22Rv1 (cell line): ENCODE results near the gene EXOSC10.

ENCODE experiments used
- ZFX ChIP-seq: fragments of 450-650 bp; IDR thresholded peaks from 2 replicates; pipeline ENCODE4 v1.6.1; 2017; ENCODE audit warnings: antibody characterized with exemption, borderline replicate concordance
- TF ChIP-seq, protein P1 (sequence below): fragments of 450-650 bp; IDR thresholded peaks from 2 replicates; pipeline ENCODE4 v1.5.1; 2017; ENCODE audit warnings: mild to moderate bottlenecking

DNA sequence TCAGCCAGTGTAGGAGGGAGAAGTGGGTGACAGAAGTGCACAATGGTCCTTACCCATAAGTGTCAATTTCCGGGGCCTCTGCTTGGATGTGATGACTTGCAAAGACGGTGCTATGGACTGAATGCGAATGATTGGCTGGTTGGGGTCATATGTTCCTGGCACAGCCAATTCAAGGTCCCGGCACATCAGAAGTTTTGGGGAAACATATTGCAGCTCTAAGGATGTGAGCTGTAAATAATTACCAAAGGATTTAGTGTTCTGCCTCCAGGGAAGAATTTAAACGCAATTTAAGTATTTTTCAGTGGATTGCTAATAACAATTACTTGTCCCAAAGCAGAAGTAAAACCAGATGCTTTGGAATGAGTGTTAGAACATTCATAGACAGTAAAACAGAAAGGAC is 26.9 kb upstream of the EXOSC10 start:
- no peak for TF ChIP-seq ZFX
- TF ChIP-seq, protein P1, sequence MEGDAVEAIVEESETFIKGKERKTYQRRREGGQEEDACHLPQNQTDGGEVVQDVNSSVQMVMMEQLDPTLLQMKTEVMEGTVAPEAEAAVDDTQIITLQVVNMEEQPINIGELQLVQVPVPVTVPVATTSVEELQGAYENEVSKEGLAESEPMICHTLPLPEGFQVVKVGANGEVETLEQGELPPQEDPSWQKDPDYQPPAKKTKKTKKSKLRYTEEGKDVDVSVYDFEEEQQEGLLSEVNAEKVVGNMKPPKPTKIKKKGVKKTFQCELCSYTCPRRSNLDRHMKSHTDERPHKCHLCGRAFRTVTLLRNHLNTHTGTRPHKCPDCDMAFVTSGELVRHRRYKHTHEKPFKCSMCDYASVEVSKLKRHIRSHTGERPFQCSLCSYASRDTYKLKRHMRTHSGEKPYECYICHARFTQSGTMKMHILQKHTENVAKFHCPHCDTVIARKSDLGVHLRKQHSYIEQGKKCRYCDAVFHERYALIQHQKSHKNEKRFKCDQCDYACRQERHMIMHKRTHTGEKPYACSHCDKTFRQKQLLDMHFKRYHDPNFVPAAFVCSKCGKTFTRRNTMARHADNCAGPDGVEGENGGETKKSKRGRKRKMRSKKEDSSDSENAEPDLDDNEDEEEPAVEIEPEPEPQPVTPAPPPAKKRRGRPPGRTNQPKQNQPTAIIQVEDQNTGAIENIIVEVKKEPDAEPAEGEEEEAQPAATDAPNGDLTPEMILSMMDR = no peak
